ENCODE measurements around the gene PDGFC. TPM values are rescaled to one million over a fixed set of nuclear protein-coding genes. Genes with fewer than 3 reads are reported as not detected.

The PDGFC gene
- total RNA-seq, 1 donor from 2014 or later, result 0.64 TPM

DNA sequence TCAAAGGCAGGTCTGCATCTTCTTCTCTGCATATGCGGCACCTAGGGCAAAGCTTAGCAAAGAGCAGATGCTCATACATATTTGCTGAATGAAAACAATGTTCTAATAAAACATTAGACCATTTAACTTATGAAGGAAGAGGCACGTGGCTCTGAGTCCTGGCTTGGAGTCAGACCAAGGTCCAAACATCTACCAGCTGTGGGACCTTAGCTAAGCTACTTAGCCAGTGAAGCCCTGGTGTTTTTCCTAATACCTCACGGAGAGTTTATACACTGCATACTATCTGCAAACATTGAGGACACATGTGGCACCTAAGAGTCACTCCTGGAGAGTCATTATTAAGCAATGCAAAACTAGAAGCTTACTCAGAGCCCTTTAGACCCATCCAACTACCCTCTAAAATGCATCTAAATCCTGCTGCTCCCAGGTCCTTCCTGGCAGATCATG, 9.0 kb downstream of the PDGFC start:
- Mint-ChIP-seq H3K4me1 (ENCODE audit: low read depth, unreplicated experiment) (no peaks in the 10 kb centered on the region), H3K4me3 (ENCODE audit: unreplicated experiment) (no peak overlapping the region), H3K36me3 (ENCODE audit: unreplicated experiment) (no peaks in the 10 kb centered on the region), H3K27me3 (ENCODE audit: unreplicated experiment) (peaks cover 2% of the 10 kb centered on the region), H3K9me3 (ENCODE audit: unreplicated experiment) (no peaks in the 10 kb centered on the region), H3K27ac (ENCODE audit: unreplicated experiment) (no peak overlapping the region)
- DNase-seq, result no peak
- TF ChIP-seq, protein P1, sequence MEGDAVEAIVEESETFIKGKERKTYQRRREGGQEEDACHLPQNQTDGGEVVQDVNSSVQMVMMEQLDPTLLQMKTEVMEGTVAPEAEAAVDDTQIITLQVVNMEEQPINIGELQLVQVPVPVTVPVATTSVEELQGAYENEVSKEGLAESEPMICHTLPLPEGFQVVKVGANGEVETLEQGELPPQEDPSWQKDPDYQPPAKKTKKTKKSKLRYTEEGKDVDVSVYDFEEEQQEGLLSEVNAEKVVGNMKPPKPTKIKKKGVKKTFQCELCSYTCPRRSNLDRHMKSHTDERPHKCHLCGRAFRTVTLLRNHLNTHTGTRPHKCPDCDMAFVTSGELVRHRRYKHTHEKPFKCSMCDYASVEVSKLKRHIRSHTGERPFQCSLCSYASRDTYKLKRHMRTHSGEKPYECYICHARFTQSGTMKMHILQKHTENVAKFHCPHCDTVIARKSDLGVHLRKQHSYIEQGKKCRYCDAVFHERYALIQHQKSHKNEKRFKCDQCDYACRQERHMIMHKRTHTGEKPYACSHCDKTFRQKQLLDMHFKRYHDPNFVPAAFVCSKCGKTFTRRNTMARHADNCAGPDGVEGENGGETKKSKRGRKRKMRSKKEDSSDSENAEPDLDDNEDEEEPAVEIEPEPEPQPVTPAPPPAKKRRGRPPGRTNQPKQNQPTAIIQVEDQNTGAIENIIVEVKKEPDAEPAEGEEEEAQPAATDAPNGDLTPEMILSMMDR (IDR thresholded peaks at IDR 0.05; ENCODE audit: partially characterized antibody, unreplicated experiment), result no peak

DNA sequence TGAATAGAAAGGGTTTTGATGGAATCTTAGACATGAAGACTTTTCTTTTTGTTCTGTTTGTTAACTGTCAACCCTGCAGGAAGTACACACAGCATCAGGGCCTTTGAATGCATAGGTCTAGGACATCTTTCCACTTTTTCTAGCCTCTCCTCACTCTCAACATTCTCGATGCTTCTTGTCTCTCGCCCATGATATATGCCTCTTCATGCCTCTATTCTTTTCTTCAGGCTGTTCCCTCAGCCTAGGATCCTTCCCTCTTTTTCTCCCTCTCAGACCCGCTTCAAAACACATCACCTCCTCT, 9.6 kb downstream of the PDGFC start:
- Mint-ChIP-seq H3K9me3 (ENCODE audit: unreplicated experiment) (no peaks in the 10 kb centered on the region), H3K4me3 (ENCODE audit: unreplicated experiment) (no peak overlapping the region), H3K36me3 (ENCODE audit: unreplicated experiment) (no peaks in the 10 kb centered on the region), H3K4me1 (ENCODE audit: low read depth, unreplicated experiment) (no peaks in the 10 kb centered on the region), H3K27ac (ENCODE audit: unreplicated experiment) (no peak overlapping the region), H3K27me3 (ENCODE audit: unreplicated experiment) (no peaks in the 10 kb centered on the region)
- TF ChIP-seq, protein P1 (IDR thresholded peaks at IDR 0.05; ENCODE audit: partially characterized antibody, unreplicated experiment), result no peak
- no peak for DNase-seq

DNA sequence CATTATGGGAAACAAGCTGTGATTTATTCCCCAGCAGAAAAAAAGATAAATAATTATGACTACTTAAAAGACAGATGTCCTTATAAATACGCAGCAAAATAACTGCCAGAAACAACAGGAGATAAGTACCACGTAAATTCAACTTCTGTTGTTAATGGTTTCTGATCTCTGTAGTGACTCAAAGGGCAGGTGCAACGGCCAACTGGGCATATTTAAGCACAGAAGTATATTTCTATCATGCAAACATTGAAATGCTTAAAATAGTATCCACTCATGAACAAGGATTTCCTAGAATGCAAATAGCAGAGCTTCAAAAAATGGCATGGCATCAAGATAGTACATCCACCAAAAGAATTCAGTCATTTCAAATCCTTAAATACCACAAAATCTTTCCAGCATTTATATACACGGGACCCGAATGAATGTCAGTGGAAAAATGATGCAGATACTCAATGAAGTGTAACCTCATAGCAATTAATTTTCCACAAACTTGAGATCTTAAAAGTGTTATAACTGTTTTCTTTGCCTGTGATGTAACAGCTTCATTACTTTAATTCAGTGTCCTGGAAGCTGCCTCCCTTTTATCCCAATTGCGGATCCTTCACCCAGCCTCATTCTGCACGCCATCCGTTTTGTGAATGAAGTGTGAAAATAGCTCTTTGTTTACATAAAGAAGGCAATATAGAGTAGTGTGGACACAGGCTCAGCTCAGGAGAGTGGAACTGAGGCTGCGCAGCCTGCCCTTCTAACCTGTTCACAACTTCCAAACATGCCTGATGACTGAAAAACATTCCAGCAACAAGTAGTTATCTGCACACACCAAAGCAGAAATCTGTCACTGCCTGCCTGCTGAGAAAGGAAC, 10.2 kb downstream of the PDGFC start:
- no peaks in the 10 kb centered on the region for H3K27me3 Mint-ChIP-seq (ENCODE audit: unreplicated experiment)
- no peak overlapping the region for H3K4me3 Mint-ChIP-seq (ENCODE audit: unreplicated experiment)
- H3K36me3 Mint-ChIP-seq (ENCODE audit: unreplicated experiment), result no peaks in the 10 kb centered on the region
- TF ChIP-seq, protein P1 (IDR thresholded peaks at IDR 0.05; ENCODE audit: partially characterized antibody, unreplicated experiment), result no peak
- no peaks in the 10 kb centered on the region for H3K4me1 Mint-ChIP-seq (ENCODE audit: low read depth, unreplicated experiment)
- no peak for DNase-seq
- no peak overlapping the region for H3K27ac Mint-ChIP-seq (ENCODE audit: unreplicated experiment)
- no peaks in the 10 kb centered on the region for H3K9me3 Mint-ChIP-seq (ENCODE audit: unreplicated experiment)

DNA sequence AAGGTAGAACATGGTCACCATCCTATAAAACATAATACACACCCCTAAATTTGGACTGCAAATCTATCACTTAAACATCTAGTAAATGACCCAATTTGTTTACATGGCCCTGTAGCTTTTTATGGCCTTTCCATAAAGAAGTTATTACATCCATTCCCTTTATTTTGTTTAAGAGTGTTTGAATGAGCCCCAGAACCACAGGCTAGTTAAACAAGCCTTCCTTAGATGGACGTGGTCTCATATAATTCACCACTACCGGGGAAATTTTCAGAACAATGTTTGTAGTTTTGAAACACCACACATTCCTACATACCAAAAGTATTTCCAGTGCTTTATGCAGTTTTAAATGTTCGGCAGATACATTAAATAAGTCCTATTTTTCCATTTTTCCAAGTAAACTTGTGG, 12.3 kb downstream of the PDGFC start:
- no peak overlapping the region for H3K4me3 Mint-ChIP-seq (ENCODE audit: unreplicated experiment)
- H3K9me3 Mint-ChIP-seq (ENCODE audit: unreplicated experiment), result no peaks in the 10 kb centered on the region
- H3K27me3 Mint-ChIP-seq (ENCODE audit: unreplicated experiment), result no peaks in the 10 kb centered on the region
- no peak overlapping the region for H3K27ac Mint-ChIP-seq (ENCODE audit: unreplicated experiment)
- DNase-seq, result no peak
- no peaks in the 10 kb centered on the region for H3K36me3 Mint-ChIP-seq (ENCODE audit: unreplicated experiment)
- H3K4me1 Mint-ChIP-seq (ENCODE audit: low read depth, unreplicated experiment), result peaks cover 4% of the 10 kb centered on the region
- TF ChIP-seq, protein P1 (IDR thresholded peaks at IDR 0.05; ENCODE audit: partially characterized antibody, unreplicated experiment), result no peak

DNA sequence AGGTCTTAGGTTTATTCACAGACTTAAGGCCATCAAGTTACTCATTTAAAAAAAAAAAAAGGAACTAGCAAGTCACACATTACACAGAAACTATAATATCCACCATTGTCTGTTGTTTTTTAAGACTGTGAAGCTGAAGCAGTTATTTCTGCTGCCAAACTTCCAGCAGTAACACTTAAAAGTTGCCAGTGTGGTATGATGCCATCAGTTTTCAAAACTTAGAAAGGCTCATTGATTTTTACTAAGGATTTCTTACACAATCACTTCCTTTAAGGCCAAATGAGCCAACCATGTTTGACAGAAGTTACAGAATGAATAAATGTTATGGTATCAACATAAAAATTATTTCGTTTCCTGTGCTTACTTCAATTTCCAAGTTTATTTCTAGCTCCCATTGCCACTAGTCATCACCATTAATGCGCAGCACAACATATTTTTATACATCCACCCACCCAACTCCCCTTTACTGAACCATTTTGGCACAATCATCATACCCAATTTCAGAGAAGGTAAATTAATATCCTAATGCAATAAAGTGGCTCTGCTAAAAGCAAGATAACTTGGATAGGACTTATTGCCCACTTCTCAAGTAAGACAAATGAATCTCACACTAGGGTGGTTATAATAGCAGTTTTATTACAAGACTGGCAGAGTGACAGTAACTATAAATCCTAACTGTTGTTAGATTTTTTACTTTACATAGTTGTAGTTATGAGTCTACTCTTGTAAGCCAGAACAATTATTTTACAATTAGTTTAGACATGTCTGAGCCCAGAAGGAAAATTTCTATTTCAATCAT, 13.1 kb downstream of the PDGFC start:
- no peak for DNase-seq
- no peaks in the 10 kb centered on the region for H3K36me3 Mint-ChIP-seq (ENCODE audit: unreplicated experiment)
- H3K27me3 Mint-ChIP-seq (ENCODE audit: unreplicated experiment), result no peaks in the 10 kb centered on the region
- peaks cover 4% of the 10 kb centered on the region for H3K4me1 Mint-ChIP-seq (ENCODE audit: low read depth, unreplicated experiment)
- peaks cover 1% of the 10 kb centered on the region for H3K9me3 Mint-ChIP-seq (ENCODE audit: unreplicated experiment)
- H3K4me3 Mint-ChIP-seq (ENCODE audit: unreplicated experiment), result no peak overlapping the region
- H3K27ac Mint-ChIP-seq (ENCODE audit: unreplicated experiment), result no peak overlapping the region
- TF ChIP-seq, protein P1 (IDR thresholded peaks at IDR 0.05; ENCODE audit: partially characterized antibody, unreplicated experiment), result no peak

All from glutamatergic neuron (in vitro differentiated cells).